Measurements from ENCODE around the gene TLL1. TPM values are rescaled to one million over a fixed set of nuclear protein-coding genes. Genes with fewer than 3 reads are reported as not detected.

The TLL1 gene
- total RNA-seq, 1 experiment from 2014 or later: not detected

GRCh38 chr4:165965503-165965902, 92.5 kb downstream of the TLL1 start:
- Histone ChIP-seq H3K4ac (ENCODE audit: low read depth, low read length) (no peak overlapping the region), H2AFZ (ENCODE audit: low read length) (no peak overlapping the region), H2BK20ac (ENCODE audit: low read depth, low read length, poor library complexity, severe bottlenecking) (no peak overlapping the region), H3K9me3 (ENCODE audit: control insufficient read depth, low read depth, low read length) (no peaks in the 10 kb centered on the region), H3K27ac (ENCODE audit: insufficient read length, low read depth, low read length) (no peak overlapping the region), H3K4me1 (ENCODE audit: insufficient read depth, low read length) (no peaks in the 10 kb centered on the region), H3K23me2 (ENCODE audit: insufficient read length, low read depth, low read length, poor library complexity, severe bottlenecking) (no peaks in the 10 kb centered on the region), H3K27me3 (ENCODE audit: insufficient read depth, low read length) (no peaks in the 10 kb centered on the region), H2BK120ac (ENCODE audit: low read depth, low read length, poor library complexity, severe bottlenecking) (no peak overlapping the region), H2BK5ac (ENCODE audit: insufficient read length, low read length) (no peak overlapping the region), H3K9ac (ENCODE audit: extremely low read depth, insufficient read length, low read length) (no peak overlapping the region), H3K4me2 (ENCODE audit: insufficient read depth, insufficient read length, low read length) (no peak overlapping the region), H2BK12ac (ENCODE audit: insufficient read length, low read depth, low read length) (no peak overlapping the region), H3K18ac (ENCODE audit: insufficient read length, low read depth, low read length) (no peak overlapping the region), H2BK15ac (ENCODE audit: low read depth, low read length) (no peak overlapping the region), H4K91ac (ENCODE audit: insufficient read length, low read depth, low read length) (no peak overlapping the region), H4K5ac (ENCODE audit: insufficient read length, low read depth, low read length) (no peak overlapping the region), H4K8ac (replicated peaks; ENCODE audit: insufficient read length, low read depth, low read length) (no peak overlapping the region), H3T11ph (ENCODE audit: low read length) (no peak overlapping the region), H3K23ac (ENCODE audit: insufficient read length, low read depth, low read length) (no peak overlapping the region), H3K56ac (ENCODE audit: insufficient read length, low read depth, low read length) (no peak overlapping the region), H4K20me1 (ENCODE audit: control insufficient read depth, insufficient read depth, insufficient read length) (no peaks in the 10 kb centered on the region), H3K79me1 (ENCODE audit: insufficient read depth, low read depth, low read length, poor library complexity, severe bottlenecking) (no peaks in the 10 kb centered on the region), H3K79me2 (ENCODE audit: insufficient read depth, low read length) (no peaks in the 10 kb centered on the region), H3K14ac (ENCODE audit: insufficient read depth, low read length) (no peak overlapping the region), H2AK5ac (ENCODE audit: insufficient read length, low read length) (no peak overlapping the region)
- no peak for TF ChIP-seq CTCF (conservative IDR thresholded peaks at IDR 0.05)
- H3K4me3 Mint-ChIP-seq: no peak overlapping the region
- H3K27ac Mint-ChIP-seq: no peak overlapping the region
- WGBS (ENCODE audit: extremely low coverage, insufficient read length, low lambda C conversion rate): no CpG with 5 or more reads among the region's 2 CpGs
- H3K36me3 Mint-ChIP-seq (ENCODE audit: insufficient read depth in 1 of 3, low read depth in 3 of 3): peaks cover 10 to 26% (median 14%) of the 10 kb centered on the region in 3 experiments; a peak in 5 of 7 replicates
- no peaks in the 10 kb centered on the region for H3K27me3 Mint-ChIP-seq (ENCODE audit: low read depth)
- H3K4me1 Mint-ChIP-seq: no peaks in the 10 kb centered on the region
- peaks cover 17 to 27% of the 10 kb centered on the region in 2 experiments for H3K9me3 Mint-ChIP-seq
- DNase-seq: no peak
